HG03196 (cell line): ENCODE results near the gene MGST1.
"Not testable (repeated sequence)": the region's sequence is repeated elsewhere in the genome, so short reads cannot be mapped to it uniquely, and the experiment has no call there.

Experiments
- ATAC-seq: cut with Tn5 transposase; IDR thresholded peaks from one replicate; pipeline ENCODE4 v1.9.1; 2021; ENCODE audit not compliant: unreplicated experiment

The MGST1 gene

DNA sequence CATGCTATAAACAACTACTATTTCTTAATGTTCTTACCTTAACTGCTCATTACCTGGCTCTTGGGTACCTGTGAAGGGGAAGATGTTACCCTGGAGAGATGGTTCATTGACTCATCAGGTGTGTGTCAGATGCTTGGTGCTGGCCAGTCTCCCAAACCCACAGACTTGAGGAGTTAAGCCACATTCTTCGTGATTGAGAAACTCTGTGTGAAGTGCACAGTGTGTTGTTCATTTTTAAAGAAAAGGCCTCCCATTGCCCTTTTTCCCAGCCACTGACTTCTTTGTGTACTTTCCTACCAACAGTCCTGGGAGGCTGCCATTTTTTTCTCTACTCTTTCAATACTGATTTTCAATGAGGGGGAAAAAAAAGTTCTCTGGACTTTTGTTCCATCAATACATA is 3.2 kb downstream of the MGST1 start:
- ATAC-seq, result no peak

DNA sequence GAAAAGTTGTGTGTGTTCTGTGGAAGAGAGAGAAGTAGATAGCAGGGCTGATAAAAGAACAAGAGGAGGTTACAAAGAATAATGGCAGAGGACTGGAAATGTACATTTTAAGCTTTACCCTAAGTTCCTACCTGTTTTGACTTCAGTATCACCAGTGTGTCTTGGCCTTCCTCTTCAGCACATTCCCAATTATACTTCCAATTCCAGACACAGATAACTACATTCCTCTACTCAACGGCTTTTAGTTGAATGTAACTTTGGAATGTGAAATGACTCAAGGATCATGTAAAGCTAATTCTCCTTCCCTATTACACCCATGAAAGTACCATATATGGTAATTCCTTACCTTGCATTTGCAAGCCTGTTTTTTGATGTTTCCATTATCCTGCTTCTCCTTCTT is 5.0 kb downstream of the MGST1 start:
- no peak for ATAC-seq

DNA sequence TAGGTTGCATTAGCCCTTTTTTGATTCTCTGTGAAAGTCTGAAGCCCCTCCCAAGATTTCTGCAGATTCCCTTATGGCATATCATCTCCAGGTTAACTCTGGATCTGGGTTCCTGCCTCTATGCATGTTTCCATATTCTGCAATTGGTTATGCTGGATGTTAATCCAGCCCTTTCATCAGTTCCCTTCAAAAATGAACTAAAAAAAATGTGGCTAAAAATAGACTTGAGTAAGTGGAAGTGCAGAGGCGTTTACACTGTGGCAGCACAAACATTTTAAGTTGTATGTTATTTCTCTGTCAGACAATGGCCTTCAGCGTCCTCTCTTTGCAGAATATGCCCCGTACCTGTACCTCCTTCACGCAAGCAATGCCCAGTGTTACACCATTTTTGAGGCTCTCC is 11.4 kb downstream of the MGST1 start:
- ATAC-seq, result no peak

DNA sequence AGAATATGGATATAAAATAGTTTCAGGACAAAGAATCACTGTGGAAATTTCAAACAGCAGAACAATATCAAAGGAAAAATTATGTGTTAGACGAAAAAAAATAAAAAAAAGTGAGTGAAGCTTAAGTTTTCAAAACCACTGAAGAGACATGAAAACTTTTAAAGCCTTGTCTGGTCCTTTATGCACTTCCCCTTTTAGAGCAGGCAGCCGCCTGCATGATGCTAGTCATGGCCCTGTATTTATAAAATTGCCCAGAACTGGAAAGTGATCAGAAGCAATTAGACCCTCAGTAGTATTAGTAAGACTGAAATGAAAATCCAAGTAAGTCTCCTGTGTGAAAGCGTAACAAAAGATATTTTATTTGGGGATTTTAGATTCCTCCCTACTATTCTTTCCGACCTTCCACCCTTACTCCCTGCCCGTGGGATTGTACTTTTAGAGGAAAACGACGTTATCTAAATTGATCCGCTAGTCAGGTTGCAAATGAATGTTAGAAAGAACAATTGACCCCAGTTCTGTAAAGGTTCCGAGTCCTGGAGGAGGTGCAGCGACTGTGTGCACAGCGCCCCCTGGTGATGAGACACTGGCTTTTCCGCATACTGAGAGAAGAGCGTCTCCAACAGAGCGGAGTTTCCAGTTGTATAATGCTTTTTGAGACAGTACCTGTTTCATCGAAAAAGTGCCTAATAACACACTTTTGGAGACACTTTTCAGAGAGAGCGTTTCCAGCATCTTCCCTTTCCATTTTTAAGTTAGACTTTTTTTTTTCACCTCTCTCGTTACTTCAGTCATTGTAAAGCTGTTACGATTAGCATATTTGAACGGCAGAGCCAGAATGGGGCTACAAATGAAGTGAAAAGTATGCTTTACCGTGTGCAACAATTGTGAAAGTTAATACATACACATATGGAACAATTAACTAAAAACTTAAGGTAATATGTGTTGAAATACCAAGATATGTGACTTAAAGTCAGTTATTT is 12.4 kb downstream of the MGST1 start:
- ATAC-seq, result no peak

DNA sequence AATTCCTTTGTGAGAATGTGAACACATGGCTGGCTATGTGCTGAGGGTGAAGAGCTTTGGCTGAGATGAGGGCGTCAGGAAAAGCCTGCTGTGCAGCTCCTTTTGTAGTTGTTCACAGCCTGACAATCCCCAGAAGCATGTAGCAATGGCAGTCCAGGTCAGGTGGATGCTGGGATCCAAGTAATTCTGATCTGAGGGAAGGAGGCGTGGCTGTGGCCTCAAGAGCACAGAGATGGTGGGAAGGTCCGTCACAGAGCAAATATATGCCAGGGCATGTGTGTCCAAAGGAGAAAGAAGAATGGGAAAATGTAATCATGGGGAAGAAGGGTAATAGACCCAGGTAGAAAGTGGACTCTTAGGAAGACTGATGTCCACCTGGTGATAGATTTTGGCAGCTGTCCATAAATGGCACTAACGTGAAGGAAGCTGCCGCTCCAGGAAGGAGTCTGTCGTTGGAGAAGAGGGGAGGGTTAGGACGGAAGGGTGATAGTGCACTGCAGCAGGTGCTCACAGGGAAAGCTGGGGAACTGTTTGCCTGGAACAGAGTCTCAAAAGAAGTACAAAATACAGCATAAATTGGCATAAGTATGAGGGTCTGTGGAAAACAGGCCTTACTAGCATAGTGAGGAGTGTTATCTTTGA is 13.8 kb downstream of the MGST1 start:
- ATAC-seq, result no peak

DNA sequence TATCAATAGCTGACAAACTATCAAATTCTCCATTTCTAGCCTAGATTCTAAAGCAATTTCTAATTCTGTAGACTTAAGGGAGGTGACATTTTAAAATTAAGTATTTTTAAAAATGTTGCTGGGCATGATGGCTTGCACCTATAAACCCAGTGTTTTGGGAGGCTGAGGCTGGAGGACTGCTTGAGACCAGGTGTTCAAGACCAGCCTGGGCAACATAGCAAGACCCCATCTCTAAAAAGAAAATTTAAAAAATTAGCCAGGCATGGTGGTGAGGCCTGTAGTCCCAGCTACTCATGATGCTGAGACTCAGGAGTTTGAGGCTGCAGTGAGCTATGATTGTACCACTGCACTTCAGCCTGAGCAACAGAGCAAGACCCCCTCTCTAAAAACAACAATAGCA is 15.1 kb downstream of the MGST1 start:
- ATAC-seq, result no peak

DNA sequence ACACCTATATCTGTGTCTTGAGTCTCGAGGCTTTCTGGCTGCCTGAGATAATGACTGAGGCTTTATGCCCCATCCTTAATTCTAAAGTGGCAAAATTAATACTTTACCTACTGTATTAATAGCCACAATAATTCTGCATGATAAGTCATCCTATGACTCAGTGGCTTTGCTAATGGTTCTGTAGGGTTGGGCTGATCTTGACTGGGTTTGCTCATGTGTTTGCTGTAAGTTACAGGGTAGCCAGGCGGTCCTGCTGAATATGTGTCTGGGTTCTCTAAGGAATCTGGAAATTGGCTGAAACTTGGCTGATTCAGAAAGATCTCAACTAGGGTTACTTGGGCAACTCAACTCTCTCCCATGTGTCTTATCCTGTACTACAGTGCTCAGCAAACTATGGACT is 21.7 kb downstream of the MGST1 start:
- ATAC-seq, result no peak

DNA sequence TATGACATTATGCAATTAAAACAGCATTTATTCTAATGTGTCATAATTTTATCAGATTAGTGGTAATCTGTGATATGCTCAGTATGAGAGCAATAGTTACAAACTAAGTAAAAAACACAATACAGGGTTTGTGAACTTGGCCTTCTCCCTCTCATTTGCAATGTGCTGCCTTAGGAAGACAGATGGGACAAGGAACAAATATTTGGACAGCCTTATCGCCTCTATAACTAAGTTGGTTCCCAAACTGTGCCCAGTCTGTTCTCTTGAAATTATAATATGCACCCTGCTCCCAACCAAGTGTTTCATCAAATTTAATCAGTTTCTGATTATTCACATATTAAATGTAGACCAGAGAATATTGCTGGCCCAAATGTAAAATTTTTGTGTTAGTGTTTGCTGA is 22.7 kb downstream of the MGST1 start:
- ATAC-seq, result no peak

DNA sequence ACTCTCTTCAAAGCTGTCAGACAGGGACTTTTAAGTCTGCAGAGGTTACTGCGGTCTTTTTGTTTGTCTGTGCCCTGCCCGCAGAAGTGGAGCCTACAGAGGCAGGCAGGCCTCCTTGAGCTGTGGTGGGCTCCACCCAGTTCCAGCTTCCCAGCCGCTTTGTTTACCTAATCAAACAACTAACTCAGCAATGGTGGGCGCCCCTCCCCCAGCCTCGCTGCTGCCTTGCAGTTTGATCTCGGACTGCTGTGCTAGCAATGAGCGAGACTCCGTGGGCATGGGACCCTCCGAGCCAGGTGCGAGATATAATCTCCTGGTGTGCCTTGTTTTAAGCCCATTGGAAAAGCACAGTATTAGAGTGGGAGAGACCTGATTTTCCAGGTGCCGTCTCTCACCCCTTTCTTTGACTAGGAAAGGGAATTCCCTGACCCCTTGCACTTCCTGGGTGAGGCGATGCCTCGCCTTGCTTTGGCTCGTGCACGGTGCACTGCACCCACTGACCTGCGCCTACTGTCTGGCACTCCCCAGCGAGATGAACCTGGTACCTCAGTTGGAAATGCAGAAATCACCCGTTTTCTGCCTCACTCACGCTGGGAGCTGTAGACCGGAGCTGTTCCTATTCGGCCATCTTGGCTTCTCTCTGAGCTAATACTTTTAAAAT is 35.3 kb downstream of the MGST1 start:
- not testable (repeated sequence) for ATAC-seq

DNA sequence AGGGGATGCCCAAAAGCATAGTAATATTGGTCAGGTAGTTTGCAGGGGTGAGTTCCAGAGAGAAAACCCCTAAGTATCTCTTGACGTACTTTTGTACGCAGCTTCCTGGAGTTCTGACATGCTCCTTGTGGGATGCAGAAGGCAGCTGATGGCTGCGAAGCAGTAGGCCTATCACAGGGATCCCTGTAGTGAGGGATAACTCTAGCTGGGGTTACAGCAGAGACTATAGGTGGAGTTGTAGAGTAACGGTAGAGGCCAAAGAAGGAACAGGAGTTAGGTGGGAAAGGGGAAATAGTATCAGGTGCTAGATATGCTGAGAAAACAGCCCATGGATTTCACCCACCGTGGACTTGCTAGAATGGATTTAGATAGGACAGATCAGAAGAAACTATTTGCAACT is 37.3 kb downstream of the MGST1 start:
- ATAC-seq, result no peak

DNA sequence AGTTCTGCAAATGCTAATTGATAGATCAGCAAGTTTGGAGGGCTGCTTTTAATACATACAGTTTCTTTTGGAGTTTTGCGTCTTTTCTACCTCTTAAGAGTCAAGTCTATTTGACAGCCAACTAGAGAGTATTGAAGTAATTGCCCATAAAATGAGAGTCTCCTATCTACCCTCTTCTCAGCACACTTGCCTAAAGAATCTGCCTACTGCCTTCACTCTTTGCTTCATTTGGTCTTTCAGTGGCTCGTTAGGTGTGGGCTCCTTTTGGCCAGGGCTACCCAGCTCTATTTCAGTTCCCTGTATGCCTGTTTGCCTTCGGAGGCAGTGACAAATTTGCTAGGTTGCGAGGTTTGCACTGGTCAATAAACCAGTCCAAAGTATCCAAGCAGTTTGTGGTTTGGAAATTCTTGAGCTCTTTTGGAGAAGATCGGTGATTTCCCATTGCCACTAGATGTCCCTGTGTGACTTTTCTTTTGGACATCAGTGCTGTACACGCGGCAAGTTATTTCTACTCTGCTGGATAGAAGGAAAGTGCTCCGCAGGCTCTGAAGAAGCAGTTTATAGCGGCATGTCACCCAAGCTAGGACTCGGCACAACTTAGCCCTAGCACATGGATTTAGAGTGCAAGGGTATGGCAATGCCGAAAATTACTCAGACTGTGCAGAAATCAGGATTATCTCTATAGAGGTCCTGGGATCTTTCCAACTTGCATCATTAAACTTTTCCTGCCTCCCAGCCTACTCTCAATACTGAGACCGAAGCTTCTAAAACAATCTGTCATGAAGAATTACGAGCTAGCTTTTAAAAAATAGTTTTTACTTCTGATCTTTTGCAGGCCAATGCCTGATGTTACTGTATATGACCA is 38.6 kb downstream of the MGST1 start:
- ATAC-seq, result no peak

DNA sequence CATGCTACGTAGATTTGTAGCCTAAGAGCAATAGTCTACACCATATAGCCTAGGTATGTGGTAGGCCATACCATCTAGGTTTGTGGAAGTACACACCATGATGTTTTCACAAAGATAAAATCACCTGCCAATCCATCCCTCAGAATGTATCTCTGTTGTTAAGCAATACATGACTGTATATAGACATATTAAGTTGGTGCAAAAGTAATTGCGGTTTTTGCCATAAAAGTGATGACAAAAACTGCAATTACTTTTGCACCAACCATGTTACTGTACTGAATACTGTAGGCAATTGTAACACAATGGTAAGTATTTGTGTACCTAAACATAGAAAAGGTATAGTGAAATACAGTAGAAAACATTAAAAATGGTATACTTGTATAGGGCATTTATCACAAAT is 40.5 kb downstream of the MGST1 start:
- ATAC-seq, result no peak

DNA sequence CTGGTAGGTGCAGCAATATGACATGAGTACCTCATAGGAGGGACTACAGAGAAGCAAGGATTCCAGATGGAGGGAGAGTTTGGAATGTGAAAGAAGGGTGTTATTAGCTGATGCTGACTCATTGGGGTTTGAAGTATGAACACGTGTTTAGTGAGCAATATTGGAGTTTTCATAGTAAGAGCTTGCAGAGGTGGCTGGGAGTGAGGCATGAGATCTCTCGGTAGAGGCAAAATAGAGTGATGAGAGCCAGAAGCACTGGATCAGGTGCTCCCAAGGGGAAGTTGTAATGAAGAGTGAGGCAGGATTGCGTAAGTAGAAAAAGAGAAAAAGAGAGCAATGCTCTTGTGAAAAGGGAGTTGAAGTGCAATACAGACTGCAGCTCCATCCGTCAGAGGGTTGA is 42.1 kb downstream of the MGST1 start:
- ATAC-seq, result no peak

DNA sequence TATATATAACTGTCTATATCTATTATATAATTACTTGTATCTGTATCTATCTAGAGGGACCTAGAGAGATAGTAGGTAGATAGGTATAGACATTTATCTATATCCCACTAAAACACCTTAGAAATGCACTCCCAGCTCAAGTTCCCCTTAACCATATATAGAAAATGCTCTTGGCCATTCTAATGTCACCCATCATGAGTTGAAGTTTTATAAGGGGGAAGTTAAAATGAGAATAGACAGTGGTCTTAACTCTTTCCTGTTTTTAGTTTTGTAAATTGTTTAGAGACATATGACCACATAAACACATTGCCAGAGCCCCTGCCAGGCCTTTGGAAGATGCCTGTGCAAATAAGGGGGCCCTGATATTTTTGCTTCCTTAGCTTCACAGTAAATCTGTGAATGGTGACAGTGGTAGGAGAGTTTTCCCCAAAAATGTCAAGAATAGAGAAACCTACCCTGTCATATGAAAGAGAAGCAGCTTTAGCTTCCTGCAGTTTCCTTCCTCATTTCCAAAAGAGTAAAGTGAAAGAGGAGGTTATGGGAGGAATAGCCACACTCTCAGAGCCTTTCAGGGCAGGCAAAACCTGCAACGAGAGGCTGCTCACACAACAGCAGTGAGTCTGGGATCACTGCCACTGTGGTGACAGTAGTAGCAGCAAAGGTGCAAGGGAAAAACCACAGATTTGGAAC is 45.5 kb downstream of the MGST1 start:
- no peak for ATAC-seq

DNA sequence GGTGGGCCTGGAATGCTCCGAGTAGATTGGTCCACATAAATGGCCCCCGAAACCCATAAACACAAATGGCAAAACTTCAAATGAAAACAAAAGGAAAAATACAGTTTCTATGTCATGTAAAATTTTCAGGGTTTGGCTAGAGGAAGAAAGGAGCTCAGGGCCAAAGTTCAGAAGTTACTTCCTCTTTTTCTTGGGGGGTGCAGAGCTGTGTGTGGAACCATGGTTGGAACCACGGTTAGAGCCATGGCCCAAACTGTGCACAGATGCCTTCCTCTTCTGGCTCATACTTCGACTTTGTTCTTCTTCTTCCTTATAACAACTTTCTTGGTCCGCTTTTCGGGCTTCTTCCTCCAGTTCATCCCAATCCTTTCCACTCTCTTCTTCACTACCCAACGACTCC is 51.7 kb downstream of the MGST1 start:
- ATAC-seq, result no peak

DNA sequence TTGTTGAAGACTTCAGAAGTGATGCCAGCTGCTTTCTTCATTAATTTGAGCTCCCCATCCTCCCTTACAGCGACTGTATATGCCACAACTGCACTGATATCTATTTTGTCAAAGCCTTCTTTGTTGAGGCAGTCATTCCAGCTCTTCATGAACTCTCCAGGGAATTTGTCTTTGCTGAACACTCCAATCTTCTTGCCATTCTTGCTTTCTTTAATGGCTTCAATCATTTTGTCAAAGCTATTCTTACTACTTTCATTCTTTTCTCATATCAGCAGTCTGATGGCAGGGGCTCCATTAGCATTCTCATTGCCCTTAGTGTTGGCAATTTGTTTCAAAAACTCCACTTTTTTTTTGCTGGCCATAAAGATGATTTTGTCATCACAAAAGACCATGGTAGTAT is 54.4 kb downstream of the MGST1 start:
- not testable (repeated sequence) for ATAC-seq

DNA sequence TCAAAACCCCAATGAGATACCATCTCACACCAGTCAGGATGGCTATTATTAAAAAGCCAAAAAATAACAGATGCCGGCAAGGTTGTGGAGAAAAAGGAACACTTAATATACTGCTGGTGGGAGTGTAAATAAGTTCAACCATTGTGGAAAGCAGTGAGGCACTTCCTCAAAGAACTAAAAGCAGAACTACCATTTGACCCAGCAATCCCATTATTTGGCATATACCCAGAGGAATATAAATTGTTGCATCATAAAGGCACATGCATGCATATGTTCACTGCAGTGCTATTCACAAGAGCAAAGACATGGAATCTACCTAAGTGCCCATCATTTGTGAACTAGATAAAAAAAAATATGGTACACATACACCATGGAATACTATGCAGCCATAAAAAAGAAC is 59.9 kb downstream of the MGST1 start:
- ATAC-seq, result no peak
